Activated T-helper 9 cell treated with anti-CD3 and anti-CD28 coated beads, Interleukin-2, amount 50 U/mL, for 16 hours (primary cell): Measurements from ENCODE around the gene STXBP5L.
"Not testable (repeated sequence)": the region's sequence is repeated elsewhere in the genome, so short reads cannot be mapped to it uniquely, and the experiment has no call there.

Source experiments
- DNase-seq: peaks from one replicate; pipeline ENCODE4 v3.0.0-alpha.2; 2020; ENCODE audit warnings: low read depth

The STXBP5L gene

GRCh38 chr3:120908030-120908794 lies at the start of gene STXBP5L:
Gene STXBP5L, plus strand, starts transcription at chr3:120908205. Its CDS starts 1,374 bp downstream, at chr3:120909579.
- no peak for DNase-seq

- no peak for DNase-seq
These were observed 49.5 kb upstream of the STXBP5L start for GRCh38 chr3:120858521-120858920.

GRCh38 chr3:120864541-120864940 lies 43.5 kb upstream of the STXBP5L start:
- no peak for DNase-seq

GRCh38 chr3:120875507-120875906 lies 32.5 kb upstream of the STXBP5L start:
- no peak for DNase-seq

- DNase-seq, result no peak
These were observed 32.0 kb upstream of the STXBP5L start for GRCh38 chr3:120875989-120876388.

DNA sequence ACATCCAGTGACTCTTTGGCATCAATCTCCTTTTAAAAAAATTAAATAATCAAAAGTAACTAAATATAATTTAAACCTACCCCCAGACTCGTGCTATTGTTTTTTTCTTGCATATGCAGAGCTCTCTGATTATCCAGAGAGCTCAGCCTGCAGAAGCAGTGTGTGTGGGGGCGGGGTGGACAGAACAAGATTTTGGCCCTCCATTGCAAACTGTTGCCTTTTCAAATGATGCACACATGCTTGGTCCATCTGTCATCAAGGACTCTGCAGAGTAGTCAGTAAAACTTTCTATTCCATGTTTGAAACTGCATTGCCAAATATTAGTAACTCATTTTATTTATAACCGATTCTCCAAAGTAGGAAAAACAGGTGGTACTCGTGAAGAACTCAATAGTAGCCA lies 28.6 kb upstream of the STXBP5L start:
- no peak for DNase-seq

GRCh38 chr3:120892921-120893320 lies 15.1 kb upstream of the STXBP5L start:
- no peak for DNase-seq

DNA sequence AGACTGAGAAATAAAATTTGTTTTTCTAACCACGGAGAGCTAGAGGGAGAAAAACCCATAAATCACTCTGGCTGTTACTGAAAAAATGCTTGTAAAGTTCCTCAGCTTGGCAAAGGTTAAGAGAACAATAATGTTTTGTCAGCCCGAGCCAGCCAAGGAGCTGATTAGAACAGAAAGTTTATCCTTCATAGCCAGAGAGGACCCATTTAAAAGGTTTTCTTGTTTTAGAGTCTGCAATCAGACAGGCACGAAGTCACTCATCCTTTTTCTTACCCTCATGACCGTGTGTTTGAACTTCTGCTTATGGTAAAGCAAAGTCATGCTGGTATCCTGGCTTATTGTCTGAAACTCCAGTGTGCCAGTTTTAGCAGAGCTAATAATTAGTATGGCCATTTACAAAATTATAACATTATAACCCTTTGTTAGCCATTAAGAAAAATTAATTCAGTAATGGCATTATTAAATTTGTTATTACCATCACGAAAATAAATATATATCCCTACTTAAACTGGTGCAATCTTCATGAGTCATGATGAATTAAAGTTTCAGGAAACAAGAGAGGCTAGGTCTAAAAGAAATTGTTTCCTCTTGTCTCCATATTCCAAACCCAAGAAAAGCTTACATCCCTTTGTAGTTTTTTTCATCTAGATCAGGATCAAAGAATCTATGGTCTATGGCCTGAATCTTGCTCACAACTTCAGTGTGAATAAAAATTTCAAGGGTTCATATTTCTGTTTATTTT lies 13.5 kb upstream of the STXBP5L start:
- DNase-seq, result no peak

- DNase-seq, result not testable (repeated sequence)
These were observed 6.3 kb upstream of the STXBP5L start for GRCh38 chr3:120901716-120902115.

- no peak for DNase-seq
These were observed 4.8 kb upstream of the STXBP5L start for GRCh38 chr3:120903221-120903620.

GRCh38 chr3:120907659-120908029 lies 361 bp upstream of the STXBP5L start:
- DNase-seq, result no peak

DNA sequence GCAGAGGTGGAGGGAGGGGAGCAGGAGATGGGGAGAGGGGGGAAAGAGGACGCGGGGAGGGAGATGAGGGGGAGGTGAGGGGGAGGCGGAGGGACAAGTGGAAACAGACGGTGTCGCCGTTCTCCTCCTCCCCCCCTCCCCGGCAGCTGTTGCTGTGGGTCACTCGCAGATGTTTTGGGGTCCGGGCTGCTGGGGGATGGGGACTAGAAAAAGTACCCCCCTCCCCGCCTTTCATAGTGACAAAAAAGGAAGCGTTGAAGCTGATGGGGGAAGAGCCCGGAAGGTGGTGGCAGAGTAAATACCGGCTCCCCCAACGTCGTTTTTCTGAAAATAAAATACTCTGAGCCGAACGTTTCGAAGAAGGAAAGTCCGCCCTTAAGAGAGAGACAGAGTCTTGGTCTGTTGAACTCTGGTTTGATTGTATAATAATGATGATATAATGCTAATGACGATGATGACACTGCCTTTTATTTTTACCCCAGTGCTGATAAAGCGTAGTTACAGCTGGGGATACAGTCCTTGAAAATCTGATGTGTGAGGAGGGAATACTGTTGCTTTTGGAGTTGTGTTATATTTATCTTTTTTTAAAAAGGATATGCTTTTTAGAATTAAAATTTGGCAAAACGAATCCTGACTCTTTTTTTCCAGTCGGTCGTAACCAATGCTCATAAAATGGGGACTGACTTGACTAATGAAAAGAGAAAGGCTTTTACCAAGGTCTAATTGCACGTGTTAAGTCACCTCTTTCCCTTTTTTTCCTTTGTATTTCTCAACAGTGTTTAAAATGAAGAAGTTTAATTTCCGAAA lies 993 bp downstream of the STXBP5L start:
- DNase-seq, result no peak

GRCh38 chr3:120909602-120909878 lies 1.5 kb downstream of the STXBP5L start:
- no peak for DNase-seq

DNA sequence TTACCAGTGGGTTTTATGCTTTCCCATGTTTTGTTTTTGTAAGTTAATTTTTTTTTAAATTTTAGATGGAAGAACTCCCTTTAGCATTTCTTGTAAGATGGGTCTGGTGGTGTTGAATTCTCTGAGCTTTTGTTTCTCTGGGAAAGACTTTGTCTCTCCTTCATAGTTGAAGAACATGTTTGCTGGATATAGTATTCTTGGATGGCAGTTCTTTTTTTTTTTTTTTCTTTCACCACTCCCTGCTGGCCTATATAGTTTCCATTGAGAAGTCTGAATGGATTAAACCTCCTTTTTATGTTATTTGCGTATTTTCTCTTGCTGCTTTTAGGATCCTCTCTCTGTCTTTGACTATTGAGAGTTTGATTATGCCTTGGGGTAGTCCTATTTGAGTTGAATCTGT lies 18.1 kb downstream of the STXBP5L start:
- no peak for DNase-seq

DNA sequence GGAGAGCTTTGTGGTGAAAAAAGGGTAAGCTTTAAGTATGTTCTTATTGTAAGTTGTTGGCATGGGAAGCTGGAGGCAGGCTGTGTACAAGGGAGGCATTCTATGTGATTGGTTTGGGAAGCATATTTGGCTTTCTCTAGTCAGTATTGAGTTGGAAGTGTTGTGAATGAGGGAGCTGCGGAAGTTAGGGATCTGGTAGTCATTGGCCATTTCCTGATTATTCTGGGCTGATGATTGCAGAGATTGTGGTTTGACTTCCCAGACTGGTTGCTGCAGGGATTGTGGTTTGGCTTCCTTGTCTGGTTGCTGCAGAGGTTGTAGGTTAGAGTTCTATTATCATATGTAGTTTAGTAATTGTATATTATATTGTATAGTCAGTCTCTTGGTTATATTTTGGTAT lies 21.0 kb downstream of the STXBP5L start:
- DNase-seq, result no peak

DNA sequence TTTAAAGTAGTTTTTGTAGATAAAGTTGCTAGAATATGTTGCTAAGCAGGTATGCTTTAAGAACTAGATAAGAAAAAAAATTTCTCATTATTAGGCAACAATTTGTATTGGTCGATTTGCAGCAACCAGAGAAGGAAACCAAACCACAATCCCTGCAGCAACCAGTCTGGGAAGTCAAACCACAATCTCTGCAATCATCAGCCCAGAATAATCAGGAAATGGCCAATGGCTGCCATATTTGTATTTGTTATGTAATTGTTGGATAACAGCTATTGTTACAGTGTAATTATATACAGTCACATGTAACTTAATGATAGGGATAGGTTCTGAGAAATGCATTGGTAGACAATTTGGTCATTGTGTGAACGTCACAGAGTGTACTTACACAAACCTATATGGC lies 23.6 kb downstream of the STXBP5L start:
- DNase-seq, result no peak

DNA sequence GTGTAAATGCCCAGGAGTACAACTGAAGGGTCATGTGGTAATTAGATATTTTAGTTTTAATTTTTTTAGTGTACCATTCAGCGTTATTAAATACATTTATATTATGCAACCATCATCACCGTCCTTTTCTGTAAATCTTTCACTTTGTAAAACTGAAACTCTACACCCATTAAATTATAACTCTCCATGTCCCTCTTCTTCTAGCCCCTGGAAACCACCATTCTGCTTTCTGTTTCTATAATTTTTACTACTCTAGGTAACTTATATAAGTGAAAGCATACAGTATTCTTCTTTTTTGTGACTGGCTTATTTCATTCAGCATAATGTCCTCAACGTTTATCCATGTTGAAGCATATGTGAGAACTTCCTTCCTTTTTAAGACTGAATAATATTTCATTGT lies 48.1 kb downstream of the STXBP5L start:
- no peak for DNase-seq

GRCh38 chr3:120982608-120983320 lies 74.8 kb downstream of the STXBP5L start:
- DNase-seq, result no peak

DNA sequence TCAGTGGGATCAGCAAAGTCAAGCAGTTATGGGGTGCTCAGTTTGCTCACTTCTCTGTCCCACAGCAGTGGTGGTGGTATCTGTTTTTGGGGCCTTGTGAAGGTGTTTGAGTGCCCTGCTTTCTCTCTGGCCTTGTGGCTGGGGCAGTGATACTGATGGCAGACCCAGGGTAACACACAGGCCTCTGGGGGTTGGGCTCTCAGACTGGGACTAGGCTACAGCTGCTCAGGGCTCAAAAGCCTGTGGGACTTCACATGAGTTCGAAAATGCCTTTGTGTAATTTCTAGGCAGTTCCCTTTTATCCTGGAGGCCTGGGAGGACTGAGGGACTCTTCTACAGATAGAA lies 75.3 kb downstream of the STXBP5L start:
- no peak for DNase-seq

GRCh38 chr3:120983841-120984240 lies 75.8 kb downstream of the STXBP5L start:
- DNase-seq, result no peak

GRCh38 chr3:120985242-120985641 lies 77.2 kb downstream of the STXBP5L start:
- no peak for DNase-seq

DNA sequence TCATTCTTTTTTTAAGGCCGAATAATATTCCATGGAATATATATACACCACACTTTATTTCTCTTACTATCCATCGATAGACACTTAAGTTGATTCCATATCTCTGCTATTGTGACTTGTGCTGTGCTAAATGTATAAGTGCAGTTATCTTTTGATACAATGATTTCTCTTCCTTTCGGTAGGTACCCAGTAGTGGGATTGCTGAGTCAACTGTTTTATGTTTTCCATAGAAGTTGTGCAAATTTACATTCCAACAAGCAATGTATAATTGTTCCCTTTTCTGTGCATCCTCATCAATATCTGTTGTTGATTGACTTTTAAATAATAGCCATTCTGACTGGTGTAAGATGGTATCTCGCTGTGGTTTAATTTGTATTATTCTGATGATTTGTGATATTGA lies 81.0 kb downstream of the STXBP5L start:
- no peak for DNase-seq

- no peak for DNase-seq
These were observed 110.9 kb downstream of the STXBP5L start for GRCh38 chr3:121018917-121019321.
